ENCODE measurements around the gene RAB5B. TPM values are rescaled to one million over a fixed set of nuclear protein-coding genes. Genes with fewer than 3 reads are reported as not detected.
A peak's percentile ranks its signal among the peaks of the same experiment; 100 is the strongest.

RAB5B gene
- polyA plus RNA-seq, 3 donors = 44.0 to 63.0 (median 48.5) TPM

GRCh38 chr12:55982319-55982936, 8.6 kb downstream of the RAB5B start:
- Histone ChIP-seq H3K4me2 (replicated peaks; ENCODE audit: extremely low read depth, low read length, poor library complexity, severe bottlenecking) (no peak overlapping the region), H3K9me3 (replicated peaks in 1 of 2; ENCODE audit: control insufficient read depth in 1 of 2, insufficient read depth in 1 of 2, low read length in 2 of 2) (no peaks in the 10 kb centered on the region), H3K79me2 (ENCODE audit: insufficient read depth, low read length) (peaks cover 23% of the 10 kb centered on the region), H3K36me3 (replicated peaks in 1 of 2; ENCODE audit: control insufficient read depth in 1 of 2, insufficient read depth in 2 of 2, low read length in 2 of 2) (peaks cover 20 to 55% of the 10 kb centered on the region in 2 donors), H3K27me3 (ENCODE audit: control insufficient read depth in 2 of 2, insufficient read depth in 2 of 2, low read length in 2 of 2) (no peaks in the 10 kb centered on the region), H3K9ac (ENCODE audit: insufficient read depth, low read length, poor library complexity, severe bottlenecking) (no peak overlapping the region), H3K4me3 (replicated peaks in 1 of 3; ENCODE audit: low read depth in 2 of 3, low read length in 3 of 3) (no peak overlapping the region), H3K27ac (ENCODE audit: low read depth in 1 of 2, low read length in 2 of 2) (no peak overlapping the region), H3K4me1 (ENCODE audit: control insufficient read depth in 1 of 2, insufficient read depth in 2 of 2, low read length in 2 of 2) (peaks cover 17 to 40% of the 10 kb centered on the region in 2 donors), H2AFZ (ENCODE audit: insufficient read depth, low read depth, low read length, poor library complexity, severe bottlenecking) (no peak overlapping the region), H4K20me1 (ENCODE audit: insufficient read depth, low read length) (peaks cover 33% of the 10 kb centered on the region)
- Mint-ChIP-seq H3K9me3 (peaks cover 0 to 3% (median 0%) of the 10 kb centered on the region in 7 donors), H3K4me3 (no peak overlapping the region), H3K27ac (peak overlapping the region in 1 of 7 donors; percentile 11), H3K27me3 (ENCODE audit: low read depth in 3 of 3) (peaks cover 0 to 1% (median 0%) of the 10 kb centered on the region in 3 donors), H3K36me3 (peaks cover 36 to 73% of the 10 kb centered on the region in 2 donors), H3K4me1 (peaks cover 36% of the 10 kb centered on the region)
- no CpG with 5 or more reads among the region's 3 CpGs for WGBS (ENCODE audit: insufficient coverage)
- TF ChIP-seq, protein P1, sequence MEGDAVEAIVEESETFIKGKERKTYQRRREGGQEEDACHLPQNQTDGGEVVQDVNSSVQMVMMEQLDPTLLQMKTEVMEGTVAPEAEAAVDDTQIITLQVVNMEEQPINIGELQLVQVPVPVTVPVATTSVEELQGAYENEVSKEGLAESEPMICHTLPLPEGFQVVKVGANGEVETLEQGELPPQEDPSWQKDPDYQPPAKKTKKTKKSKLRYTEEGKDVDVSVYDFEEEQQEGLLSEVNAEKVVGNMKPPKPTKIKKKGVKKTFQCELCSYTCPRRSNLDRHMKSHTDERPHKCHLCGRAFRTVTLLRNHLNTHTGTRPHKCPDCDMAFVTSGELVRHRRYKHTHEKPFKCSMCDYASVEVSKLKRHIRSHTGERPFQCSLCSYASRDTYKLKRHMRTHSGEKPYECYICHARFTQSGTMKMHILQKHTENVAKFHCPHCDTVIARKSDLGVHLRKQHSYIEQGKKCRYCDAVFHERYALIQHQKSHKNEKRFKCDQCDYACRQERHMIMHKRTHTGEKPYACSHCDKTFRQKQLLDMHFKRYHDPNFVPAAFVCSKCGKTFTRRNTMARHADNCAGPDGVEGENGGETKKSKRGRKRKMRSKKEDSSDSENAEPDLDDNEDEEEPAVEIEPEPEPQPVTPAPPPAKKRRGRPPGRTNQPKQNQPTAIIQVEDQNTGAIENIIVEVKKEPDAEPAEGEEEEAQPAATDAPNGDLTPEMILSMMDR (IDR thresholded peaks at IDR 0.05) = no peak
- intact Hi-C loops (cut with micrococcal nuclease) = no loop called here
- DNase-seq = no peak

DNA sequence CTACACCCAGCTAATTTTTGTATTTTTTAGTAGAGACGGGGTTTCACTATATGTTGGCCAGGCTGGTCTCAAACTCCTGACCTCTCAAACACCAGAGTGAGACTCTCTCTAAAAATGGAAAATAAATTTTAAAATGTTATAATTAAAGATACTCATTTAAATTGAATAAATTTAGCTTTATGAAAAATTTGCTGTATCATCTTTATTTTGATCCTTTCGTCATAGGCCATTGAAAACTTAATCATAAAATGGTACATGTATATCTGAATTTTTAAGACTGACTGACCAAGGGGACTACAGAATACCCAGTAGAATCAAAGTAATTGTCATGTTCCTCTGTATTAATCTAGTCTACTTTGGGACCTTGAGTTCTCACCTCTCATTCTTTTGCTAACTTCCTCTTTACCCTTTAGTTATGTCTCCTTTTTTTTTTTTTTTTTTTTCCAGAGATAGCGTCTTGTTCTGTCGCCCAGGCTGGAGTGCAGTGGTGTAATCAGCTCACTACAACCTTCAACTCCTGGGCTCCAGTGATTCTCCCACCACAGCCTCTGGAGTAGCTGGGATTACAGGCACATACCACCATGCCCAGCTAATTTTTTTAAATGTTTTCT, 9.5 kb downstream of the RAB5B start:
- Histone ChIP-seq H3K79me2 (ENCODE audit: insufficient read depth, low read length) (peaks cover 14% of the 10 kb centered on the region), H3K9me3 (replicated peaks in 1 of 2; ENCODE audit: control insufficient read depth in 1 of 2, insufficient read depth in 1 of 2, low read length in 2 of 2) (no peaks in the 10 kb centered on the region), H3K27me3 (ENCODE audit: control insufficient read depth in 2 of 2, insufficient read depth in 2 of 2, low read length in 2 of 2) (no peaks in the 10 kb centered on the region), H3K4me2 (replicated peaks; ENCODE audit: extremely low read depth, low read length, poor library complexity, severe bottlenecking) (no peak overlapping the region), H2AFZ (ENCODE audit: insufficient read depth, low read depth, low read length, poor library complexity, severe bottlenecking) (no peak overlapping the region), H3K4me1 (ENCODE audit: control insufficient read depth in 1 of 2, insufficient read depth in 2 of 2, low read length in 2 of 2) (peaks cover 13 to 31% of the 10 kb centered on the region in 2 donors), H3K4me3 (replicated peaks in 1 of 3; ENCODE audit: low read depth in 2 of 3, low read length in 3 of 3) (no peak overlapping the region), H3K9ac (ENCODE audit: insufficient read depth, low read length, poor library complexity, severe bottlenecking) (no peak overlapping the region), H3K27ac (ENCODE audit: low read depth in 1 of 2, low read length in 2 of 2) (peak overlapping the region in 1 of 2 donors; percentile 26), H3K36me3 (replicated peaks in 1 of 2; ENCODE audit: control insufficient read depth in 1 of 2, insufficient read depth in 2 of 2, low read length in 2 of 2) (peaks cover 25 to 63% of the 10 kb centered on the region in 2 donors), H4K20me1 (ENCODE audit: insufficient read depth, low read length) (peaks cover 24% of the 10 kb centered on the region)
- TF ChIP-seq, protein P1 (IDR thresholded peaks at IDR 0.05) = no peak
- no peak for DNase-seq
- Mint-ChIP-seq H3K9me3 (peaks cover 0 to under 1% (median 0%) of the 10 kb centered on the region in 7 donors), H3K4me1 (peaks cover 27% of the 10 kb centered on the region), H3K27me3 (ENCODE audit: low read depth in 3 of 3) (peaks cover 0 to 1% (median 0%) of the 10 kb centered on the region in 3 donors), H3K36me3 (peaks cover 42 to 76% of the 10 kb centered on the region in 2 donors), H3K27ac (peak overlapping the region in 5 of 7 donors; percentile 0 to 76 (median 62)), H3K4me3 (no peak overlapping the region)
- intact Hi-C loops (cut with micrococcal nuclease) = no loop called here
- WGBS (ENCODE audit: insufficient coverage) = 0% methylated on average over 2 of the region's 4 CpGs
